Measurements from ENCODE around the gene RIIAD1. TPM values are rescaled to one million over a fixed set of nuclear protein-coding genes. Genes with fewer than 3 reads are reported as not detected.
"Not testable (repeated sequence)": the region's sequence is repeated elsewhere in the genome, so short reads cannot be mapped to it uniquely, and the experiment has no call there.

The RIIAD1 gene
- total RNA-seq, 1 donor from 2014 or later, result not detected

DNA sequence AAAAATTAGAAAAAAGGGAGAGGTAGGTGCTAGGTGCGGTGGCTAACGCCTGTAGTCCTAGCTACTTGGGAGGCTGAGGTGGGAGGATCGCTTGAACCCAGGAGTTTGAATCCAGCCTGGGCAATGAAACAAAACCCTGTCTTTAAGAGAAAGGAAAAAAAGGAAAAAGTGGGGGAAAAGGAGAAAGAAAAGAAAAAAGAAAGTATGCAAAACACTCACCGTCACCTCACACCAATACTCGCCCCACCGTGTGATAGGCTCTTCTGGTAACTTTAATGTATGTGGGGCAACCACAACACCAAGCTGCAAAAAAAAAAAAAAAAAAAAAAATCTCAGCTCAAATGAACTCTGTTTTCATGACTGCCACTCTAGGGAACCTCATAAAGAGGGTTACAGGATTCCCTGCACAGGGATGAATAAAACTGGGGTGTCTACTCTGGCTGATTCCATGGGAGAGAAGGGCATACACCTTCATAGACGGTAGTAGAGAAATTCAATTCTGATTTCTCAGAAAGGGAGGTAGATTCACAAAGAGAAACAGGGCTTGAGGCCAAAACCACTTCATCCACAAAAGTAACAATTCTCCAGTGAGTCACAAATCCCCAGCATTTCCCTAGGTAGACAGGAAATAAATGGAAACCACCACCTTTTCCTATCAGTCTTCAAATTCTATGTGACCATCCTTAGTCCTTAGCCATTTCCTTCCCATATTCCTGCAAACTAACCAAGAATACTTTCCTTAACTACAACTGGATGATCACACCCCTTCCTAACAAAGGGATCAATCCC lies 39.5 kb downstream of the RIIAD1 start:
- Histone ChIP-seq H3K27me3 (ENCODE audit: control insufficient read depth in 3 of 3, insufficient read depth in 3 of 3, low read length in 3 of 3) (no peaks in the 10 kb centered on the region), H3K9me3 (ENCODE audit: control insufficient read depth in 3 of 3, low read length in 3 of 3) (no peaks in the 10 kb centered on the region), H3K27ac (ENCODE audit: low read depth, low read length) (no peak overlapping the region), H3K4me3 (ENCODE audit: low read length in 3 of 3) (no peak overlapping the region), H3K36me3 (ENCODE audit: control insufficient read depth in 3 of 3, insufficient read depth in 3 of 3, low read length in 3 of 3) (peaks cover 29 to 43% (median 36%) of the 10 kb centered on the region in 3 donors), H3K9ac (ENCODE audit: low read depth in 1 of 3, low read length in 3 of 3) (no peak overlapping the region), H3K4me1 (ENCODE audit: control insufficient read depth in 3 of 3, insufficient read depth in 3 of 3, low read length in 3 of 3) (peaks cover 8 to 11% (median 11%) of the 10 kb centered on the region in 3 donors)

- peaks cover 18 to 31% (median 28%) of the 10 kb centered on the region in 3 donors for H3K36me3 ChIP-seq (ENCODE audit: control insufficient read depth in 3 of 3, insufficient read depth in 3 of 3, low read length in 3 of 3)
- H3K9me3 ChIP-seq (ENCODE audit: control insufficient read depth in 3 of 3, low read length in 3 of 3), result no peaks in the 10 kb centered on the region
- peaks cover 8 to 11% (median 11%) of the 10 kb centered on the region in 3 donors for H3K4me1 ChIP-seq (ENCODE audit: control insufficient read depth in 3 of 3, insufficient read depth in 3 of 3, low read length in 3 of 3)
- no peaks in the 10 kb centered on the region for H3K27me3 ChIP-seq (ENCODE audit: control insufficient read depth in 3 of 3, insufficient read depth in 3 of 3, low read length in 3 of 3)
- peak within 1 kb of the TSS; percentile 75 to 92 (median 75) for H3K9ac ChIP-seq (ENCODE audit: low read depth in 1 of 3, low read length in 3 of 3)
- peak within 1 kb of the TSS; percentile 76 to 90 (median 85) for H3K4me3 ChIP-seq (ENCODE audit: low read length in 3 of 3)
- H3K27ac ChIP-seq (ENCODE audit: low read depth, low read length), result peak within 1 kb of the TSS; percentile 86
Observed at GRCh38 chr1:151762941-151763921, 41.9 kb downstream of the RIIAD1 start, which contains the start of gene MRPL9. Gene MRPL9, minus strand, starts transcription at chr1:151763496. Its CDS starts 17 bp downstream, at chr1:151763479.

DNA sequence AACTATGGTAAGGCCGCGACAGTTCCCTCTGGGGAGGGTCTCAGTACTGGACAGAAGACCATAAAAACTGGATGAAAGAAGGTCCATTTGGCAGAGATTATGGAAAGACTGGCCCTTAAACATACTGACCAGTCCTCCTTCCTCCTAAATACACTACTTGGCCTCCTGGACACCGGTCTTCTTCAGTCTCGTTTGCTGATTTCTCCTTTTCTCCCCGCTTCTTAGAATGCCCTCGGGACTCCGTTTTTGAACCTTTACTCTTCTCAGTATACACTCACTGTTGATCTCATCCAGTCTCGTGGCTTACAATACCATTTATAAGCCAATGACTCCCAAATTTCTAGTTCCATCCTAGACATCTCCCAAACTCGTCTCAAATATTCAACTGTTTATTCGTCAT lies 42.7 kb downstream of the RIIAD1 start:
- peak overlapping the region; percentile 86 for H3K27ac ChIP-seq (ENCODE audit: low read depth, low read length)
- H3K4me1 ChIP-seq (ENCODE audit: control insufficient read depth in 3 of 3, insufficient read depth in 3 of 3, low read length in 3 of 3), result peaks cover 8 to 11% (median 11%) of the 10 kb centered on the region in 3 donors
- H3K4me3 ChIP-seq (ENCODE audit: low read length in 3 of 3), result peak overlapping the region; percentile 76 to 90 (median 85)

DNA sequence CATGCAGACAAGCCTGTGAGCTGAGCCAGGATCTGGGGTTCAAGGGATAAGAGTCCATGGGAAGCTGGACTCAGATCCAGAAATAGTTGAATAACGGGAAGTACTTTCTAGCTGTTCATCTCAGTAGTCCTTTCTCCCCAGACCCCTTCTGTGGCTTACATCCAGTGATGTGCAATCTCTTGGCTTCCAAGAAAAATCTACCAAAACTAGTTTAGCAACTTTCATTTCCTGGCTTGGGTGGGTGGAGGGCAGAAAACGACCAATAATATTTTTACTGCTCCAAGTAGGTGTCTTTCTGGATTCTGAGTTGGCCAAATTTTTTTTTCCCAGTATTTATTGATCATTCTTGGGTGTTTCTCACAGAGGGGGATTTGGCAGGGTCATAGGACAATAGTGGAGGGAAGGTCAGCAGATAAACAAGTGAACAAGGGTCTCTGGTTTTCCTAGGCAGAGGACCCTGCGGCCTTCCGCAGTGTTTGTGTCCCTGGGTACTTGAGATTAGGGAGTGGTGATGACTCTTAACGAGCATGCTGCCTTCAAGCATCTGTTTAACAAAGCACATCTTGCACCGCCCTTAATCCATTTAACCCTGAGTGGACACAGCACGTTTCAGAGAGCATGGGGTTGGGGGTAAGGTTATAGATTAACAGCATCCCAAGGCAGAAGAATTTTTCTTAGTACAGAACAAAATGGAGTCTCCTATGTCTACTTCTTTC lies 47.2 kb downstream of the RIIAD1 start:
- H3K9me3 ChIP-seq (ENCODE audit: control insufficient read depth in 3 of 3, low read length in 3 of 3); H3K27ac ChIP-seq (ENCODE audit: low read depth, low read length); H3K9ac ChIP-seq (ENCODE audit: low read depth in 1 of 3, low read length in 3 of 3); H3K27me3 ChIP-seq (ENCODE audit: control insufficient read depth in 3 of 3, insufficient read depth in 3 of 3, low read length in 3 of 3); H3K4me1 ChIP-seq (ENCODE audit: control insufficient read depth in 3 of 3, insufficient read depth in 3 of 3, low read length in 3 of 3); H3K4me3 ChIP-seq (ENCODE audit: low read length in 3 of 3); H3K36me3 ChIP-seq (ENCODE audit: control insufficient read depth in 3 of 3, insufficient read depth in 3 of 3, low read length in 3 of 3): not testable (repeated sequence)

More for the DNA sequence above, 42.7 kb downstream of the RIIAD1 start:
- Histone ChIP-seq H3K36me3 (ENCODE audit: control insufficient read depth in 3 of 3, insufficient read depth in 3 of 3, low read length in 3 of 3) (peaks cover 17 to 26% (median 24%) of the 10 kb centered on the region in 3 donors), H3K9ac (ENCODE audit: low read depth in 1 of 3, low read length in 3 of 3) (peak overlapping the region; percentile 75 to 92 (median 75)), H3K9me3 (ENCODE audit: control insufficient read depth in 3 of 3, low read length in 3 of 3) (no peaks in the 10 kb centered on the region), H3K27me3 (ENCODE audit: control insufficient read depth in 3 of 3, insufficient read depth in 3 of 3, low read length in 3 of 3) (no peaks in the 10 kb centered on the region)

- H3K4me3 ChIP-seq (ENCODE audit: low read length in 3 of 3); H3K27ac ChIP-seq (ENCODE audit: low read depth, low read length); H3K9me3 ChIP-seq (ENCODE audit: control insufficient read depth in 3 of 3, low read length in 3 of 3); H3K27me3 ChIP-seq (ENCODE audit: control insufficient read depth in 3 of 3, insufficient read depth in 3 of 3, low read length in 3 of 3); H3K9ac ChIP-seq (ENCODE audit: low read depth in 1 of 3, low read length in 3 of 3); H3K4me1 ChIP-seq (ENCODE audit: control insufficient read depth in 3 of 3, insufficient read depth in 3 of 3, low read length in 3 of 3): not testable (repeated sequence)
- peaks cover 2 to 11% (median 8%) of the 10 kb centered on the region in 3 donors for H3K36me3 ChIP-seq (ENCODE audit: control insufficient read depth in 3 of 3, insufficient read depth in 3 of 3, low read length in 3 of 3)
Observed at GRCh38 chr1:151769270-151769669, 47.9 kb downstream of the RIIAD1 start.

GRCh38 chr1:151773702-151774101 lies 52.4 kb downstream of the RIIAD1 start:
- Histone ChIP-seq H3K9ac (ENCODE audit: low read depth in 1 of 3, low read length in 3 of 3) (no peak overlapping the region), H3K9me3 (ENCODE audit: control insufficient read depth in 3 of 3, low read length in 3 of 3) (no peaks in the 10 kb centered on the region), H3K27ac (ENCODE audit: low read depth, low read length) (no peak overlapping the region), H3K36me3 (ENCODE audit: control insufficient read depth in 3 of 3, insufficient read depth in 3 of 3, low read length in 3 of 3) (peaks cover 9 to 35% (median 34%) of the 10 kb centered on the region in 3 donors), H3K4me1 (ENCODE audit: control insufficient read depth in 3 of 3, insufficient read depth in 3 of 3, low read length in 3 of 3) (no peaks in the 10 kb centered on the region), H3K4me3 (ENCODE audit: low read length in 3 of 3) (no peak overlapping the region), H3K27me3 (ENCODE audit: control insufficient read depth in 3 of 3, insufficient read depth in 3 of 3, low read length in 3 of 3) (no peaks in the 10 kb centered on the region)

DNA sequence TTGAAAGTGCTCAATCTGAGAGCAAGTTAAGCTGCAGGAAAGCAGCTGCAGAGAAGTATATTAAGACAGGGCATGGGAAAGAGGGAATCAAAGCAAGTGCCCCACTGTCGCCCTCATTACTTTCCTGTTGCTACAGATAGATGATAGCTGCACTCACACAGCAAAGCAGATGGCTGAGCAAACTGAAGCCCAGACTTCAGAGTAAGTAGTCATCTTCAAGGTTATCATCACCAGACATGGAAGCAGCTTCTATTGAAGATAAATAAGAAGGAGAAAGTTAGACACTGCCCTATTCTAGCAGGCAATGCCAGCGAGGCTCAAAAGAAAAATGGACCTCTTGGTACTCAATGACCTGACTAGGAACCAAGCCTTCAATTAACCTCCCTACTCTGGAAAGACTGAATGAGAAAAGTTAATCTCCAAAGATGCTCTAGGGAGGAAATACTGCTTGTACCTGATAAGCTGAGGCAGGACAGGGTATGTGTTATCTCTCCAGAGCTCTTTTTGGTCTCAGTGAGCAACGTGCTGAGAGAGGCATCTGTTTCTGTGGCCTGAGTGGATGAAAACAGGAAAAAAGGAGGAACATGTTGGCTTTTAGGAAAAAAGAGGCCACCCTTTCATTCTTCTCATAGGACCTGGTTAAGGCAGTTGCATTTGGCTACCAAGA lies 53.1 kb downstream of the RIIAD1 start:
- no peak overlapping the region for H3K9ac ChIP-seq (ENCODE audit: low read depth in 1 of 3, low read length in 3 of 3)
- H3K4me1 ChIP-seq (ENCODE audit: control insufficient read depth in 3 of 3, insufficient read depth in 3 of 3, low read length in 3 of 3), result no peaks in the 10 kb centered on the region
- H3K4me3 ChIP-seq (ENCODE audit: low read length in 3 of 3), result no peak overlapping the region
- no peaks in the 10 kb centered on the region for H3K27me3 ChIP-seq (ENCODE audit: control insufficient read depth in 3 of 3, insufficient read depth in 3 of 3, low read length in 3 of 3)
- H3K9me3 ChIP-seq (ENCODE audit: control insufficient read depth in 3 of 3, low read length in 3 of 3), result no peaks in the 10 kb centered on the region
- peaks cover 10 to 41% (median 39%) of the 10 kb centered on the region in 3 donors for H3K36me3 ChIP-seq (ENCODE audit: control insufficient read depth in 3 of 3, insufficient read depth in 3 of 3, low read length in 3 of 3)
- no peak overlapping the region for H3K27ac ChIP-seq (ENCODE audit: low read depth, low read length)

DNA sequence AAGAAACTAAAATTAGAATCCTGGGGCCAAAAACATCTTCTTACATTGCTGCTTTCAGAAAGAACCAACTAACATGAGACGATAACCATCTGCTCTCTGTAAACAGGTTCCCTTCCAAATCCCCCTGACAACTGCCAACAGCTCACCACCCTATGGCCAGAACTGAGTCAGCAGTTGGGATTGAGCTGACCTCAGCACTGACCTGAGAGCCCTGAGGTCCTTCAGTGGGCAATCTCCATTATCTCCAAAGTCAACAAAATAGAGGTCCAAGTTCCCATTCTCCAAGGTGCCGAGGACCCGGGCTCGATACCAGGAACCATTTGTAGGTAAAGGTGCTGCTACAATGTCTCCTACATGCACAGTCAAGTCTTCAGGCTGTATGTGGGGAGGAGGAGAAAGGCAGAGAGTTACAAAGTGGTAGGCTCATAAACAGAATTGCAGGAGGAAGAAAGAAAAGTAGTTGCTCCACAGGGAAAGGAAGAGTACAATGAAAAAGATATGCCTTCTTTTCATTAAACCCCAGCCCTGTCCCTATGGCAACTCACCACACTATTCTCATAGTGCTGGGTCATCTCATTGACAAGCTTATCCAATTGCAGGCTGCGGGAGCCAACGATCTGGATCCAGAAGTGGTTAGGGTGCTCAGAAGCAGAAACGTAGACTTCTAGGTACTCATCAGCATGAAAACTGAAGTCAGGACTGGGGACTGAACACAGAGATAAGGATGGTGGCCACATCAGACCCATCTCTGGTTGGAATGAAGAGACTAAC lies 54.8 kb downstream of the RIIAD1 start:
- peaks cover 10 to 48% (median 44%) of the 10 kb centered on the region in 3 donors for H3K36me3 ChIP-seq (ENCODE audit: control insufficient read depth in 3 of 3, insufficient read depth in 3 of 3, low read length in 3 of 3)
- H3K27me3 ChIP-seq (ENCODE audit: control insufficient read depth in 3 of 3, insufficient read depth in 3 of 3, low read length in 3 of 3), result no peaks in the 10 kb centered on the region
- H3K27ac ChIP-seq (ENCODE audit: low read depth, low read length), result no peak overlapping the region
- H3K4me3 ChIP-seq (ENCODE audit: low read length in 3 of 3), result no peak overlapping the region
- no peaks in the 10 kb centered on the region for H3K9me3 ChIP-seq (ENCODE audit: control insufficient read depth in 3 of 3, low read length in 3 of 3)
- no peaks in the 10 kb centered on the region for H3K4me1 ChIP-seq (ENCODE audit: control insufficient read depth in 3 of 3, insufficient read depth in 3 of 3, low read length in 3 of 3)
- H3K9ac ChIP-seq (ENCODE audit: low read depth in 1 of 3, low read length in 3 of 3), result no peak overlapping the region
